Left ventricle myocardium superior (tissue), 1 donor: Measurements from ENCODE around the gene SLC22A15. TPM values are rescaled to one million over a fixed set of nuclear protein-coding genes. Genes with fewer than 3 reads are reported as not detected.

Experiments
- total RNA-seq: library from RNA; stranded (reverse); fragmentation: NEBNext Ultra II Directional; extraction: Animal tissue kit (Norgen Biotek cat#: 25700); gene quantifications from one replicate; pipeline ENCODE4 v1.2.1, GENCODE V29; 2021
- donor health status: DM: no; HTN: yes; CAD: no; lungs with severe emphysema.

Gene SLC22A15
- total RNA-seq, 1 donor from 2014 or later: 11.5 TPM

Other genes starting within 250 kb of the SLC22A15 start
- gene CASQ2, start 207.8 kb upstream of the SLC22A15 start, total RNA-seq: 879 TPM
- not detected for gene NHLH2, start 135.4 kb upstream of the SLC22A15 start, total RNA-seq
- not detected for gene MAB21L3, start 134.9 kb downstream of the SLC22A15 start, total RNA-seq